ENCODE results near the gene ARL8B.

The ARL8B gene

GRCh38 chr3:5149306-5149880, 27.3 kb downstream of the ARL8B start (continued):
- TF ChIP-seq CREB5 (CRISPR knock-in tag; IDR thresholded peaks at IDR 0.05; ENCODE audit: low read depth) = no peak
- TF ChIP-seq RARB (CRISPR knock-in tag; IDR thresholded peaks at IDR 0.05) = no peak
- no peak for TF ChIP-seq TOX (CRISPR knock-in tag; IDR thresholded peaks at IDR 0.05; ENCODE audit: borderline replicate concordance)
- no peak for TF ChIP-seq ZNF8 (CRISPR knock-in tag; IDR thresholded peaks at IDR 0.05)
- TF ChIP-seq POU6F1 (CRISPR knock-in tag; IDR thresholded peaks at IDR 0.05; ENCODE audit: borderline replicate concordance, low read depth) = no peak
- no peak for TF ChIP-seq ZFP3 (CRISPR knock-in tag; IDR thresholded peaks at IDR 0.05)

GRCh38 chr3:5151586-5151985, 29.5 kb downstream of the ARL8B start:
- ATAC-seq = no peak
- TF ChIP-seq TOX (CRISPR knock-in tag; IDR thresholded peaks at IDR 0.05; ENCODE audit: borderline replicate concordance) = no peak

GRCh38 chr3:5153074-5153473, 31.0 kb downstream of the ARL8B start:
- no peak for ATAC-seq
- no peak for TF ChIP-seq CREB5 (CRISPR knock-in tag; IDR thresholded peaks at IDR 0.05; ENCODE audit: low read depth)
- TF ChIP-seq ZNF565 (CRISPR knock-in tag; conservative IDR thresholded peaks at IDR 0.05; ENCODE audit: low read depth) = no peak
- no peak for TF ChIP-seq POU6F1 (CRISPR knock-in tag; IDR thresholded peaks at IDR 0.05; ENCODE audit: borderline replicate concordance, low read depth)
- TF ChIP-seq ZC3H10 (CRISPR knock-in tag; IDR thresholded peaks at IDR 0.05) = no peak

- TF ChIP-seq RARB (CRISPR knock-in tag; IDR thresholded peaks at IDR 0.05) = no peak
- no peak for TF ChIP-seq TSHZ2 (CRISPR knock-in tag; IDR thresholded peaks at IDR 0.05)
- no peak for TF ChIP-seq ZC3H10 (CRISPR knock-in tag; IDR thresholded peaks at IDR 0.05)
- TF ChIP-seq OSR1 (CRISPR knock-in tag; IDR thresholded peaks at IDR 0.05) = no peak
- TF ChIP-seq PPARA (CRISPR knock-in tag; IDR thresholded peaks at IDR 0.05; ENCODE audit: borderline replicate concordance) = no peak
- no peak for TF ChIP-seq ARNTL (CRISPR knock-in tag; IDR thresholded peaks at IDR 0.05; ENCODE audit: borderline replicate concordance, low read depth)
- TF ChIP-seq ZFP30 (CRISPR knock-in tag; IDR thresholded peaks at IDR 0.05) = no peak
- ATAC-seq = no peak
Observed at GRCh38 chr3:5155241-5155640, 33.1 kb downstream of the ARL8B start.

- ATAC-seq = no peak
- no peak for TF ChIP-seq PATZ1 (CRISPR knock-in tag; IDR thresholded peaks at IDR 0.05; ENCODE audit: borderline replicate concordance)
- no peak for TF ChIP-seq TSHZ2 (CRISPR knock-in tag; IDR thresholded peaks at IDR 0.05)
- TF ChIP-seq PPARA (CRISPR knock-in tag; IDR thresholded peaks at IDR 0.05; ENCODE audit: borderline replicate concordance) = no peak
- no peak for TF ChIP-seq POU6F1 (CRISPR knock-in tag; IDR thresholded peaks at IDR 0.05; ENCODE audit: borderline replicate concordance, low read depth)
- no peak for TF ChIP-seq ZFP30 (CRISPR knock-in tag; IDR thresholded peaks at IDR 0.05)
- TF ChIP-seq ISL1 (CRISPR knock-in tag; IDR thresholded peaks at IDR 0.05) = no peak
- TF ChIP-seq TOX (CRISPR knock-in tag; IDR thresholded peaks at IDR 0.05; ENCODE audit: borderline replicate concordance) = no peak
- TF ChIP-seq TCF4 (CRISPR knock-in tag; IDR thresholded peaks at IDR 0.05; ENCODE audit: borderline replicate concordance) = no peak
- no peak for TF ChIP-seq RARB (CRISPR knock-in tag; IDR thresholded peaks at IDR 0.05)
- TF ChIP-seq ZNF70 (CRISPR knock-in tag; IDR thresholded peaks at IDR 0.05) = no peak
Observed at GRCh38 chr3:5160321-5160720, 38.2 kb downstream of the ARL8B start.
